ENCODE results near the gene GLB1L. TPM values are rescaled to one million over a fixed set of nuclear protein-coding genes. Genes with fewer than 3 reads are reported as not detected.
"Not testable (repeated sequence)": the region's sequence is repeated elsewhere in the genome, so short reads cannot be mapped to it uniquely, and the experiment has no call there.

Gene GLB1L
- total RNA-seq, 1 donor from 2014 or later: 9.9 TPM

DNA sequence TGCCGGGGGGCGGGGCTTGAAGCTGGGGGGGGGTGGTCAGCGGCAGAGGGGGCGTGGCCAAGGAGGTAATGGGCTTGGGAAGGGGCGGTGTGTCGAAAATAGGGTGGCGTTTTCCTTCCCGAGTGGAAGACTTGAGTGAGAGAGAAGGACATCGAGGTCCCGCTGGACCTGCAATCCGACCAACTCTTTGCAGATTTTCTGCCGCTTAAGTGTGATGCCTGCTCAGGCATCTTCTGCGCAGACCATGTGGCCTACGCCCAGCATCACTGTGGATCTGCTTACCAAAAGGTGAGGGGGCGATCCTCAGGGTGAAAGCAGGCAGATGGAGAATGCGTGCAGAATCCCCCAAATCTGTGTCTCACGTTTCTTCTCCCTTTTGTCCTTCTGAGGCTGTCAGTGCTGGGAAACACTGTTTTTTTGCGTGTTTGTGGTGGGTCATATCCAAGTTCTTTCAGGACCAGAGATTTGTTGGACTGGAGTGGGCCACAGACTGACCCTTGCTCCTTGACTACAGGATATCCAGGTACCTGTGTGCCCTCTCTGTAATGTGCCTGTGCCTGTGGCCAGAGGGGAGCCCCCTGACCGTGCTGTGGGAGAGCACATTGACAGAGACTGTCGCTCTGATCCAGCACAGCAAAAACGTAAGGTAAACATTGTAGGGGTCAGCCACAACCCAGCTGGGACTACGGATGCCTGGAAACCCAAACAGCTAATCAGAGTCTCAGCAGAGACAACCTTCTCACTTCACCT is 37.9 kb downstream of the GLB1L start:
- DNase-seq (ENCODE audit: low spot score): no peak

DNA sequence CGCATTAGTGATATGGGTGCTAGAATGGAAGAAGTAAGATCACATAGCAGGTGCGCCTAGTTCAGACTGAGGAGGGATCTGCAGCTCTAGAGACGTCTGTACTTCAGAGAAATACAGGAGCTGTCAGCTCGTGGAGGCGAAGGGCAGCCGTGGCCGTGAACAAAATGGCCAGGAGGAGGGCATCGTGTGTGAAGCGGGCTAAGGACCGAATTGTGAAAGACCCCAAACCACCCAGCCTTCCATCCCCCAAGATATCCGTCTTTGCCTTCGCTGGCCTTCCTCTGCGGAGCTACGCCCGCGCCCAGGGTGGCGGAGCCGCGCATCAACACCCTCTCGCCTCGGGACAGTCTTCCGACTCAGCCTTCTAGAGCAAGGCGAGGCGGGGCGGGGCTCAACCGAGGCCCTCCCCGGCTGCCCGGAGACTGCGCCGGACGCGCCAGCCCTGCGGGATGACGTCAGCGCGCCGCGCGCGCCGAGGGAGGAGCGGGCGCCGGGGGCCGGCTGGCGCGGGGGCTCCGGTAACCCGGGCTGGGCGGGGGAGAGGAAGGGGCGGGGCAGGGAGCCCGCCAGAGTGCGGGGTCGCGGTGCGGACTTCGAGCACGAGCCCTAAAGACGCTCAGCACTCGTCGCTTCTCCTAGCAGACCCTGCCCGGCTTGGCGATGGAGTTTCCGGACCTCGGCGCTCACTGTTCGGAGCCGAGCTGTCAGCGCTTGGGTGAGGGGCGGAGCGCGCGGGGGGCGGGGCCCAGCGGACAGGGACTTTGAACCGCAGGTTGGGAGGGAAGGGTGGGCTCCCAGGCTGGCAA is 38.7 kb downstream of the GLB1L start, which contains the start of gene ZFAND2B:
TSS of gene ZFAND2B (plus strand) at position 455 of the 806 bp plus-strand sequence. CDS start at position 661, 206 bp downstream.
- DNase-seq (ENCODE audit: low spot score): peak; percentile 95

DNA sequence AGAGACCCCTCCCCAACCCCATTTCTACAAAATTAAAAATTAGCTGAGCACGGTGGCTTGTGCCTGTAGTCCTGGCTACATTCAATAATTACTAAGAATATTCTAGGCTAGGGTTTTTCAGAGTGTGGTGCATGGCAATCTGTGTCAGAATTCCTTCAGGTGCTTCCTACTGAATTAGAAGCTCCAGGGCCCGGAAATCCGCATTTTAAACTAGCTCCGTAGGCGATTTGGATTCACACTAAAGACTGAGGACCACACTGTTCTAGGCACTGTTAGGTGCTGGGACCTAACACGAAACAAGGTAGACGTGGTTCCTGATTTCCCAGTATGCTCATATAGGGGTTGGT is 39.3 kb downstream of the GLB1L start:
- no peak for DNase-seq (ENCODE audit: low spot score)

DNA sequence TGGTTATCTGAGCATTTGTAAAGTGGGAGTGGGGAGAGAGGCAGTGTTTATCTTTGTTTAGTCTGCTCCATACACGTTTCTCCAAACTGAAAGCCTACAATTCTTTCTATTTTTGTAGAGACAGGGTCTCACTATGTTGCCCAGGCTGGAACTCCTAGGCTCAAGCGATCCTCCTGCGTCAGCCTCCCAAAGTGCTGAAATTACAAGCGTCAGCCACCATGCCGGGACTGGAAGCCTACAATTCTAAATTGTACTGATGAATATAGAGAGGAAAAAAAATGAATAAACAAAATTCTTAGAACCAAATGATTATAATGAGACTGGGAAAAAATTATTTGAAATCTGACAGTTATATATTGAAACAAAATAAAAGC is 40.1 kb downstream of the GLB1L start:
- no peak for DNase-seq (ENCODE audit: low spot score)

DNA sequence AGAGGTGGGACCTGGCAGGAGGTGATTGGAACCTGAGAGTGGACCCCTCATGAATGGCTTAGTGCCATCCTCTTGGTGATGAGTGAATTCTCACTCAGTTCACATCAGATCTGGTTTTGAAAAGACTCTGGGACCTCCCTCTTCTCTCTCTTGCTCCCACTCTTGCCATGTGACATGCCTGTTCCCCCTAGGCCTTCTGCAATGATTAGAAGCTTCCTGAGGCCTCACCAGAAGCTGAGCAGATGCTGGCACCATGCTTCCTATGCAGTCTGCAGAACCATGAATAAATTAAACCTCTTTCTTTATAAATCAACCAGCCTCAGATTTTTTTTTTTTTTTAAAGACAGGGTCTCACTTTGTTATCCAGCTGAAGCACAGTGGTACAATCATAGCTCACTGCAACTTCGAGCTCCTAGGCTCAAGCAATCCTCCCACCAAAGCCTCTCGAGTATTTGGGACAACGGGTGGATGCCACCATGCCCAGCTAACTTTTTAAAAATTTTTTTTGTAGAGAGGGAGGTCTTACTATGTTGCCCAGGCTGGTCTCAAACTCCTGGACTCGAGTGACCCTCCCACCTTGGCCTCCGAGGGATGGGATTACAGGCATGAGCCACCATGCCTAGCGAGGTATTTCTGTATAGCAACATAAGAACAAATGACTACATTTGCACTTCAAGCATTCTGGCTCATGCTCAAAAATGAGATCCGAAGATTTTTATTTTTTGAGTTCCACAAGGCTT is 40.6 kb downstream of the GLB1L start:
- DNase-seq (ENCODE audit: low spot score): no peak

DNA sequence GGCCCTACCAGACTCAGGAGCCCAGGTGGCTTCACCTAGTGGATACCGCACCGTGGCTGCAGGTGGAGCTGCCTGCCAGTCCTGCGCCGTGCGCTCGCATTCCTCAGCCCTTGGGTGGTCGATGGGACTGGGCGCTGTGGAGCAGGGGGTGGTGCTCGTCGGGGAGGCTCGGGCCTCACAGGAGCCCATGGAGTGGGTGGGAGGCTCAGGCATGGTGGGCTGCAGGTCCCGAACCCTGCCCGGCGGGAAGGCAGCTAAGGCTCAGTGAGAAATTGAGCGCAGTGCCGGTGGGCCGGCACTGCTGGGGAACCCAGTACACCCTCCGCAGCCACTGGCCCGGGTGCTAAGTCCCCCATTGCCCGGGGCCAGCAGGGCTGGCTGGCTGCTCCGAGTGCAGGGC is 43.9 kb downstream of the GLB1L start:
- DNase-seq (ENCODE audit: low spot score): not testable (repeated sequence)

DNA sequence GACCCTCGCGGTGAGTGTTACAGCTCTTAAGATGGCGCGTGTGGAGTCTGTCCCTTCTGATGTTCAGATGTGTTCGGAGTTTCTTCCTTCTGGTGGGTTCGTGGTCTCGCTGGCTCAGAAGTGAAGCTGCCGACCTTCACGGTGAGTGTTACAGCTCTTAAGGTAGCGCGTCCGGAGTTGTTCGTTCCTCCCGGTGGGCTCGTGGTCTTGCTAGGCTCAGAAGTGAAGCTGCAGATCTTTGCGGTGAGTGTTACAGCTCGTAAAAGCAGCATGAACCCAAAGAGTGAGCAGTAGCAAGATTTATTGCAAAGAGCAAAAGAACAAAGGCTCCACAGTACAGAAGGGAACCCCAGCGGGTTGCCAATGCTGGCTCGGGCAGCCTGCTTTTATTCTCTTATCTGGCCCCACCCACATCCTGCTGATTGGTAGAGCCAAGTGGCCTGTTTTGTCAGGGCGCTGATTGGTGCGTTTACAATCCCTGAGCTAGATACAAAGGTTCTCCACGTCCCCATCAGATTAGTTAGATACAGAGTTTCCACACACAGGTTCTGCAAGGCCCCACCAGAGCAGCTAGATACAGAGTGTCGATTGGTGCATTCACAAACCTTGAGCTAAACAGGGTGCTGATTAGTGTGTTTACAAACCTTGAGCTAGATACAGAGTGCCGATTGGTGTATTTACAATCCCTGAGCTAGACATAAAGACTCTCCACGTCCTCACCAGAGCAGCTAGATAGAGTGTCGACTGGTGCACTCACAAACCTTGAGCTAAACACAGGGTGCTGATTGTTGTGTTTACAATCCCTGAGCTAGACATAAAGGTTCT is 44.5 kb downstream of the GLB1L start:
- DNase-seq (ENCODE audit: low spot score): not testable (repeated sequence)

DNA sequence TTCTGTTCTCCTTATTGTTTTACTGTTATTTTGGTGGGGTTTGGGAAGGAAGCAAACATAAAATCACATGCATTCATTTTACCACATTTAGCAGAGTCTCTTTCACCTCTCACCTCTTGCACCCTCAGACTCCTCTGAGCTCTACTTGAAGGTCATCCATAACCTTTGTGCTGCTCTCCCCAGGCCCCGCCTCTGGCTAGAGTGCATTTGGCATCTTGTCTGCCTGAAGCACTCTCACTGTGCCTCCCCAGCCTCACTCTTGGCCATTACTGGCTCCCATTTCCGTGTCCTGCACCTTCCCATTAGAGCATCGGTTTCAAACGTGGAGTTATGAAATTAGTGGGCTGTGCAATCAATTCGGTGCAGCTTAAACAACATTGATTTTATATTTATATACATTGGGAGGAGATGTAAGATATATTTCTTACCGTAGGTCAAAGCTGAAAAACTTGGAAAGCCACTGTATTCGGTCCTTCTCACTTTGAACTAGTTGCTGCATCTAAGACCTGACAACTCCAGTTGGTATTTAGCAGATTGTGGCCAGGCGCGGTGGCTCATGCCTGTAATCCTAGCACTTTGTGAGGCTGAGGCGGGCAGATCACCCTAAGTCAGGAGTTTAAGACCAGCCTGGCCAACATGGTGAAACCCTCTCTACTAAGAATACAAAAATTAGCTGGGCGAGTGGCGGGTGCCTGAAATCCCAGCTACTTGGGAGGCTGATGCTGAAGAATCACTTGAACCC is 45.6 kb downstream of the GLB1L start:
- DNase-seq (ENCODE audit: low spot score): no peak

DNA sequence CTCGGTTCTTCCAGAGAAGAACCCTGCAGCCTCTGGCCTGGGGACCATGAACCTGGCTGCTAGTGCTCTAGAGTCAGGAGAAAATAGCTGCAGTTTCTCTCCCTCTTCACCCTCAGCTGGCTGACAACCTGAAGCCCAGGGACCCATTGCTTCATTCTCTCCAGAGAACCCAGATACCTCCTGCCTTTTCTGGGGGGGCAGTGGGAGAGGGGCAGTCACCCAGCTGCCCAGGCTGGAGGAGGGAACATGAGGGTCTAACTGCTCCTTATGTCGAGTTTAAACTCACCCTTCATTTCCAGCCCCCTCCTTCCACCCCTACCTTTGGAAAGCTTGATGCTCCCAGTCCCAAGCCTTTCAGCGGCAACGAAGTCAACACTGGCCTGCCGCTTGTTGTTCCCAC is 46.3 kb downstream of the GLB1L start:
- DNase-seq (ENCODE audit: low spot score): no peak

DNA sequence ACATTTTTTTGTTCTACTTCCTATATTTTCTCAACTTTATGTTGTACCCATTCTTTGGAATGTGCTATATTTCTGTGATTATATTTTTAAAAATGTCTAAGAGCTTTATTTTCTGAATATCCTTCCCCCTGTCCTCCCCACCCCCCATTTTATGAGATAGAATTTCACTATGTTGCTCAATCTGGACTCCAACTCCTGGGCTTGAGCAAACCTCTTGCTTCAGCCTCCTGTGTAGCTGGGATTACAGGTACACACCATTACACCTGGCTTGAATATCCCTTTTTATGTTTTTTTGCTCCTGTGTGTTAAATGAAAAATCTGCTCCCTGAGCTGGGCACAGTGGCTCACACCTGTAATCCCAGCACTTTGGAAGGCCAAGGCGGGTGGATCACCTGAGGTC is 47.9 kb downstream of the GLB1L start:
- no peak for DNase-seq (ENCODE audit: low spot score)

DNA sequence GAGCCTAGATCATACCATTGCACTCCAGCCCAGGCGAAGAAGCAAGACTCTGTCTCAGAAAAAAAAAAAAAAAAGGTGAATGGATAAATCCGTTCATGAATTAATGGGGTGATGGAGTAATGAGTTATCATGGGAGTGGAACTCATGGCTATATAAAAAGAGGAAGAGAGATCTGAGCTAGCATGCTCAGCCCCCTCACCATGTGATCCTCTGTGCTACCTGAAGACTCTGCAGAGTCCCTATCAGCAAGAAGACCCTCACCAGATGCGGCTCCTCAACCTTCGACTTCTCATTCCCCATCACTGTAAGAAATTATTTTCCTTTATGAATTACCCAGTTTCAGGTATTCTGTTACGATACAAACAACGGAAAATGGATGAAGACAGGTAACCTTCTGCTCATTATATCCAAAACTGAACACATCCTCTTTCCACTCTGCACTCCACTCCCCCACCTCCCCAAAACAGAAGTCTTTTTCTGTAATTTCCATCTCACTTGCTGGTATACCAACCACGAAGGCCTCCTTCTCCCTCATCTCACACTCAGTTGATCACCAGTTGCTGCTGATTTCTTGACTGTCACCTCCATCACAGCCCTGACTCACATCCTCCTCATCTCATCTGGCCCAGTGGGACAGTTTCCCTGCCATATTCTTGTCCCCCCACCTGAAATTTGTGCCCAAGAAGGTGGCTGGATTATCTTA is 58.3 kb downstream of the GLB1L start:
- no peak for DNase-seq (ENCODE audit: low spot score)

Other genes with a start within 250 kb of the GLB1L start
- gene CFAP65, start 203.9 kb downstream of the GLB1L start, total RNA-seq: not detected
- gene IHH, start 184.5 kb downstream of the GLB1L start, total RNA-seq: not detected
- 13.9 TPM for gene NHEJ1, start 84.6 kb downstream of the GLB1L start, total RNA-seq
- 1.6 TPM for gene SLC23A3, start 75.4 kb downstream of the GLB1L start, total RNA-seq
- 56.4 TPM for gene CNPPD1, start 68.5 kb downstream of the GLB1L start, total RNA-seq
- 79.6 TPM for gene RETREG2, start 67.2 kb downstream of the GLB1L start, total RNA-seq
- 28.7 TPM for gene ZFAND2B, start 38.7 kb downstream of the GLB1L start, total RNA-seq
- gene ABCB6, start 26.5 kb downstream of the GLB1L start, total RNA-seq: 36.1 TPM
- gene ATG9A, start 15.8 kb downstream of the GLB1L start, total RNA-seq: 31.6 TPM
- gene ANKZF1, start 15.6 kb downstream of the GLB1L start, total RNA-seq: 73.1 TPM
- gene STK16, start within 50 bp of the GLB1L start, total RNA-seq: 32.9 TPM
- gene TUBA4B, start 7.8 kb upstream of the GLB1L start, total RNA-seq: not detected
- 85.1 TPM for gene TUBA4A, start 8.5 kb upstream of the GLB1L start, total RNA-seq
- gene DNAJB2, start 33.9 kb upstream of the GLB1L start, total RNA-seq: 93.6 TPM
- gene PTPRN, start 64.0 kb upstream of the GLB1L start, total RNA-seq: not detected
- gene RESP18, start 87.3 kb upstream of the GLB1L start, total RNA-seq: not detected
- gene DNPEP, start 142.5 kb upstream of the GLB1L start, total RNA-seq: 86.6 TPM
- 1,211 TPM for gene DES, start 172.9 kb upstream of the GLB1L start, total RNA-seq
- 76.6 TPM for gene SPEG, start 189.4 kb upstream of the GLB1L start, total RNA-seq